SK-N-SH treated with all-trans-retinoic acid at 6 μM for 48 hours (cell line): ENCODE data around the gene SUGP2.

ENCODE experiments used
- ATAC-seq: fragments of 200-7000 bp; cut with Tn5 transposase; 3 replicates; pipeline ENCODE4 v1.9.1; 2020; ENCODE audit warnings: mild to moderate bottlenecking, moderate library complexity
- ARNTL ChIP-seq: fragments of 450-650 bp; formaldehyde crosslinking; IDR thresholded peaks from 2 replicates; pipeline ENCODE4 v1.5.0; 2020; ENCODE audit warnings: low read depth, mild to moderate bottlenecking, moderate library complexity, borderline replicate concordance
- CSDC2 ChIP-seq: fragments of 250-450 bp; sonication (Bioruptor Pico); IDR thresholded peaks from 2 replicates; pipeline ENCODE4 v1.5.0; 2020; ENCODE audit warnings: mild to moderate bottlenecking, moderate library complexity
- ESRRG ChIP-seq: fragments of 250-450 bp; sonication (Bioruptor Pico); IDR thresholded peaks from 2 replicates; pipeline ENCODE4 v1.6.1; 2021; ENCODE audit warnings: mild to moderate bottlenecking
- GLIS3 ChIP-seq: fragments of 250-450 bp; sonication (Bioruptor Pico); IDR thresholded peaks from 2 replicates; pipeline ENCODE4 v1.5.0; 2020; ENCODE audit warnings: mild to moderate bottlenecking, moderate library complexity
- ISL1 ChIP-seq: fragments of 250-450 bp; sonication (Bioruptor Pico); IDR thresholded peaks from 2 replicates; pipeline ENCODE4 v2.1.2; 2022; ENCODE audit warnings: mild to moderate bottlenecking, moderate library complexity
- OSR1 ChIP-seq: fragments of 250-450 bp; sonication (Bioruptor Pico); IDR thresholded peaks from 2 replicates; pipeline ENCODE4 v1.8.0; 2022; ENCODE audit warnings: moderate library complexity, mild to moderate bottlenecking, inconsistent platforms
- PPARA ChIP-seq: fragments of 250-450 bp; sonication (Bioruptor Pico); IDR thresholded peaks from 2 replicates; pipeline ENCODE4 v1.5.0; 2020; ENCODE audit warnings: mild to moderate bottlenecking, borderline replicate concordance
- RARB ChIP-seq: fragments of 250-450 bp; sonication (Bioruptor Pico); IDR thresholded peaks from 2 replicates; pipeline ENCODE4 v1.8.0; 2021; ENCODE audit warnings: mild to moderate bottlenecking, moderate library complexity
- SNAI2 ChIP-seq: fragments of 250-450 bp; sonication (Bioruptor Pico); IDR thresholded peaks from 2 replicates; pipeline ENCODE4 v1.5.0; 2020; ENCODE audit warnings: mild to moderate bottlenecking, moderate library complexity
- TCF4 ChIP-seq: fragments of 250-450 bp; sonication (Bioruptor Pico); IDR thresholded peaks from 2 replicates; pipeline ENCODE4 v1.8.0; 2021; ENCODE audit warnings: mild to moderate bottlenecking, moderate library complexity, borderline replicate concordance
- TOX ChIP-seq: fragments of 250-450 bp; sonication (Bioruptor Pico); IDR thresholded peaks from 2 replicates; pipeline ENCODE4 v1.8.0; 2021; ENCODE audit warnings: mild to moderate bottlenecking, moderate library complexity, borderline replicate concordance
- TSHZ2 ChIP-seq: fragments of 250-450 bp; sonication (Bioruptor Pico); IDR thresholded peaks from 2 replicates; pipeline ENCODE4 v1.5.0; 2020; ENCODE audit warnings: mild to moderate bottlenecking, moderate library complexity
- ZNF565 ChIP-seq: fragments of 450-650 bp; formaldehyde crosslinking; conservative IDR thresholded peaks from 2 replicates; pipeline ENCODE4 v1.5.0; 2020; ENCODE audit warnings: low read depth, mild to moderate bottlenecking, moderate library complexity
- ZNF70 ChIP-seq: fragments of 450-650 bp; formaldehyde crosslinking; IDR thresholded peaks from 2 replicates; pipeline ENCODE4 v1.5.0; 2020; ENCODE audit warnings: mild to moderate bottlenecking, moderate library complexity
- ZNF8 ChIP-seq: fragments of 450-650 bp; formaldehyde crosslinking; IDR thresholded peaks from 2 replicates; pipeline ENCODE4 v1.5.0; 2020; ENCODE audit warnings: mild to moderate bottlenecking, moderate library complexity
- TF ChIP-seq, protein P1 (sequence below): fragments of 250-450 bp; sonication (Bioruptor Pico); IDR thresholded peaks from 2 replicates; pipeline ENCODE4 v1.5.1; 2021; ENCODE audit warnings: mild to moderate bottlenecking, moderate library complexity
- TF ChIP-seq, protein P2 (sequence below): fragments of 250-450 bp; sonication (Bioruptor Pico); IDR thresholded peaks from 2 replicates; pipeline ENCODE4 v1.8.0; 2021; ENCODE audit warnings: low read depth, mild to moderate bottlenecking, moderate library complexity, borderline replicate concordance
- TF ChIP-seq, protein P3 (sequence below): fragments of 250-450 bp; sonication (Bioruptor Pico); IDR thresholded peaks from 2 replicates; pipeline ENCODE4 v1.8.0; 2020; ENCODE audit warnings: mild to moderate bottlenecking, moderate library complexity, borderline replicate concordance

The SUGP2 gene

GRCh38 chr19:19074196-19074882 is 41.0 kb upstream of the SUGP2 start (continued):
- TF ChIP-seq ESRRG (CRISPR knock-in tag), result no peak

DNA sequence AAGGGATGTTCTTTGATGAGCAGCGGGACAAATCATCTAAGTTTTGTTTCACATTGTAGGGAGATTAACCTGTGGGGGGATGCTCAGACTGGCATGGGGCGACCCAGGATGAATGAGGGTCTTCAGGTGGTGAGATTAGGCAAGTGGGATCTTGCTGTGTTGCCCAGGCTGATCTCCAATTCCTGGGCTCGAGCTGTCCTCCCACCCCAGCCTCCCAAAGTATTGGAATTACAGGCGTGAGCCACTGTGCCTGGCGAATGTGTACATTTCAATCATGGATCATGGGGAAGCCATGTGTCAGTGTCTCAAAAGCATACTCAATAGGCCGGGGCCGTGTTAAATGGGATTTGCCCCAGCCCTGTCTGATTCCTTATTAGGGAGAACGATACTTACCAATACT is 38.6 kb upstream of the SUGP2 start:
- no peak for ATAC-seq
- TF ChIP-seq GLIS3 (CRISPR knock-in tag) (no peak), SNAI2 (no peak), TOX (CRISPR knock-in tag) (no peak), ISL1 (CRISPR knock-in tag) (no peak), PPARA (no peak), RARB (CRISPR knock-in tag) (no peak)

GRCh38 chr19:19068659-19069654 is 35.6 kb upstream of the SUGP2 start:
- ATAC-seq, result no peak
- TF ChIP-seq, protein P1, sequence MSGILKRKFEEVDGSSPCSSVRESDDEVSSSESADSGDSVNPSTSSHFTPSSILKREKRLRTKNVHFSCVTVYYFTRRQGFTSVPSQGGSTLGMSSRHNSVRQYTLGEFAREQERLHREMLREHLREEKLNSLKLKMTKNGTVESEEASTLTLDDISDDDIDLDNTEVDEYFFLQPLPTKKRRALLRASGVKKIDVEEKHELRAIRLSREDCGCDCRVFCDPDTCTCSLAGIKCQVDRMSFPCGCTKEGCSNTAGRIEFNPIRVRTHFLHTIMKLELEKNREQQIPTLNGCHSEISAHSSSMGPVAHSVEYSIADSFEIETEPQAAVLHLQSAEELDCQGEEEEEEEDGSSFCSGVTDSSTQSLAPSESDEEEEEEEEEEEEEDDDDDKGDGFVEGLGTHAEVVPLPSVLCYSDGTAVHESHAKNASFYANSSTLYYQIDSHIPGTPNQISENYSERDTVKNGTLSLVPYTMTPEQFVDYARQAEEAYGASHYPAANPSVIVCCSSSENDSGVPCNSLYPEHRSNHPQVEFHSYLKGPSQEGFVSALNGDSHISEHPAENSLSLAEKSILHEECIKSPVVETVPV (CRISPR knock-in tag), result no peak
- TF ChIP-seq ZNF70 (CRISPR knock-in tag) (no peak), ZNF8 (CRISPR knock-in tag) (no peak), PPARA (no peak), RARB (CRISPR knock-in tag) (no peak), CSDC2 (no peak), TCF4 (no peak), ARNTL (CRISPR knock-in tag) (no peak), TSHZ2 (CRISPR knock-in tag) (no peak), ZNF565 (CRISPR knock-in tag) (no peak)

DNA sequence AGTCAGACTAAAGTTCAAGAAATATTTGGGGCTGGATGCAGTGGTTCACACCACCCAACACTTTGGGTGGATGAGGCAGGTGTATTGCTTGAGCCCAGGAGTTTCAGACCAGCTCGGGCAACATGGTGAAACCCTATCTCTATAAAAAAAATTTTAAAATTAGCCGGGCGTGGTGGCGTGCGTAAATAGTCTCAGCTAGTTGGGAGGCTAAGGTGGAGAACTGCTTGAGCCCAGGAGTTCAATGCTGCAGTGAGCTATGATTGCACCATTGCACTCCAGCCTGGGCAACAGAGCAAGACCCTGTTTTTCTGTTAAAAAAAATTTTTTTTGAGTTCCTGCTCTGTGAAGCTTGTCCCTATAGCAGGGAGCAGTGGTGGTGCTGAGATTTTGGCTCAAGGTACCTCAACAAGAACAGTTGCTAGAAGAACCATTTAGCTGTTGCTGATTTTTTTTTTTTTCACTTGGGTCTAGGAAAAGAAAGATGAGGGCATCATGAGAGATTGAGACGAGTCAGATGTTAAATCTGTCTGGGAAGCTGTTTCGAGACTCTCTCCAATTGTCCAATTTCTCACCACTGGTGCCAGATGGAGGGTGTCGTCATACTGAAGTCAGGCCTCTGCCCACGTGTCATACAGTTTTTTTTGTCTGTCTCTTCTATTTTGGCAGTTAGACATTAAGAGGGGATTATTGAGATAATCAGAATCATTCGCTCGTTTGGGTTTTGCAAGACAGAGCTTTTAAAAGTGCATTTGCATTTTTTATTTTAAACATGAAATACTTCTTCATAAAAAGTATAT is 34.2 kb upstream of the SUGP2 start:
- ATAC-seq, result no peak
- TF ChIP-seq ARNTL (CRISPR knock-in tag), result no peak
- TF ChIP-seq SNAI2, result no peak
- TF ChIP-seq ZNF565 (CRISPR knock-in tag), result no peak
- TF ChIP-seq RARB (CRISPR knock-in tag), result no peak
- TF ChIP-seq ESRRG (CRISPR knock-in tag), result no peak
- no peak for TF ChIP-seq GLIS3 (CRISPR knock-in tag)
- TF ChIP-seq OSR1 (CRISPR knock-in tag), result no peak
- TF ChIP-seq, all 23 proteins: peak for 0

DNA sequence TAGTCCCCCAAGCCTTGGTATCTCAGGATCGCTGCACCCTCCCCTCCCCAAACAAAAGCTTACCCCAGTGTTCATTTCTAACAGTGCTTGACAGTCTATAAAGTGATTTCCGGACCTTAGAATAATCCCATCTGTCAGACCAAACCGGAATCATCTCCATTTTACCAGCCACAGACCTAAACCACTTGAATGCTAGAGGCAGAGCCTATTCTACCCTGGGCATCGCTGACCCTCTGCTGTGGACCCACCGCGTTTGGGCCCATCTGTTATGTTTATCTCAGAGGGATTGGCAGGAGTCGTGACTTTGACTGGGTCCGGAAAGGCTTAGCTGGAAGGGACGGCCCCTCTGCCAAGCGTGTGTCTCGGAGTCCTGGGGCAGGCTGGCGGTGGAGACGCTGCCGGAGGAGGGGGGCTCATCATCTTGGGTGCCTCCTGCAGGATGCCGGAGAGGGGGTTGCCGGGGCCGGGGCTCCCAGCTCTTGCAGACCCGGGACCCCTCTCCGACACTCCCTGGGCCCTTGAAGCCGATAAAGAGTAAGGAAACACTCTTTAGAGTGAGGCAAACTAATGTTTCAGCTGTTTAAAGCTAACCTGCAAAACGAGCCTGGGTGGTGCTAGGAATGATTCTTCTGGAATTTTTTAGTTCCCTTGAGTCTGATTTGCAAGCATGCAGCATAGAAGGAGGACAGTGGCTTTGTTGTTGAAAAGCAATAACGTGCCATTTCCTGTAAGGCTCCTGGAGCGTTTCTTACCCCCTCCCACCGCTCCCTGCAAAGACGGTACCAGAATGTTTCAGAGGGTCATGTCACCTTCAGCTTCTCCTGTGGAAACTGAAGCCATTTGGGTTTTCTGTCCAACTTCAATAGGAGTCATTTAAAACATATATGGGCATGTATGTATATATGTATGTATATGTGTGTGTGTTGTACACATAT is 31.8 kb upstream of the SUGP2 start:
- ATAC-seq, result no peak
- TF ChIP-seq CSDC2 (no peak), ZNF8 (CRISPR knock-in tag) (no peak), SNAI2 (no peak), ESRRG (CRISPR knock-in tag) (no peak), TCF4 (no peak), ISL1 (CRISPR knock-in tag) (no peak), ZNF565 (CRISPR knock-in tag) (no peak), TOX (CRISPR knock-in tag) (no peak), PPARA (no peak), RARB (CRISPR knock-in tag) (no peak)
- TF ChIP-seq, protein P1 (CRISPR knock-in tag), result no peak
- TF ChIP-seq, protein P2, sequence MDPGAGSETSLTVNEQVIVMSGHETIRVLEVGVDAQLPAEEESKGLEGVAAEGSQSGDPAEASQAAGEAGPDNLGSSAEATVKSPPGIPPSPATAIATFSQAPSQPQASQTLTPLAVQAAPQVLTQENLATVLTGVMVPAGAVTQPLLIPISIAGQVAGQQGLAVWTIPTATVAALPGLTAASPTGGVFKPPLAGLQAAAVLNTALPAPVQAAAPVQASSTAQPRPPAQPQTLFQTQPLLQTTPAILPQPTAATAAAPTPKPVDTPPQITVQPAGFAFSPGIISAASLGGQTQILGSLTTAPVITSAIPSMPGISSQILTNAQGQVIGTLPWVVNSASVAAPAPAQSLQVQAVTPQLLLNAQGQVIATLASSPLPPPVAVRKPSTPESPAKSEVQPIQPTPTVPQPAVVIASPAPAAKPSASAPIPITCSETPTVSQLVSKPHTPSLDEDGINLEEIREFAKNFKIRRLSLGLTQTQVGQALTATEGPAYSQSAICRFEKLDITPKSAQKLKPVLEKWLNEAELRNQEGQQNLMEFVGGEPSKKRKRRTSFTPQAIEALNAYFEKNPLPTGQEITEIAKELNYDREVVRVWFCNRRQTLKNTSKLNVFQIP (CRISPR knock-in tag), result no peak
- TF ChIP-seq, protein P3, sequence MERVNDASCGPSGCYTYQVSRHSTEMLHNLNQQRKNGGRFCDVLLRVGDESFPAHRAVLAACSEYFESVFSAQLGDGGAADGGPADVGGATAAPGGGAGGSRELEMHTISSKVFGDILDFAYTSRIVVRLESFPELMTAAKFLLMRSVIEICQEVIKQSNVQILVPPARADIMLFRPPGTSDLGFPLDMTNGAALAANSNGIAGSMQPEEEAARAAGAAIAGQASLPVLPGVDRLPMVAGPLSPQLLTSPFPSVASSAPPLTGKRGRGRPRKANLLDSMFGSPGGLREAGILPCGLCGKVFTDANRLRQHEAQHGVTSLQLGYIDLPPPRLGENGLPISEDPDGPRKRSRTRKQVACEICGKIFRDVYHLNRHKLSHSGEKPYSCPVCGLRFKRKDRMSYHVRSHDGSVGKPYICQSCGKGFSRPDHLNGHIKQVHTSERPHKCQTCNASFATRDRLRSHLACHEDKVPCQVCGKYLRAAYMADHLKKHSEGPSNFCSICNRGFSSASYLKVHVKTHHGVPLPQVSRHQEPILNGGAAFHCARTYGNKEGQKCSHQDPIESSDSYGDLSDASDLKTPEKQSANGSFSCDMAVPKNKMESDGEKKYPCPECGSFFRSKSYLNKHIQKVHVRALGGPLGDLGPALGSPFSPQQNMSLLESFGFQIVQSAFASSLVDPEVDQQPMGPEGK (CRISPR knock-in tag), result no peak
